Memory B cell (primary cell): Measurements from ENCODE around the gene IL12RB2.
A peak's percentile ranks its signal among the peaks of the same experiment; 100 is the strongest.
"Not testable (repeated sequence)": the region's sequence is repeated elsewhere in the genome, so short reads cannot be mapped to it uniquely, and the experiment has no call there.

Experiments
- ATAC-seq: fragments of 150-1000 bp; cut with Tn5 transposase; 2 replicates; pipeline ENCODE4 v1.10.0; 2021; ENCODE audit warnings: low read depth, mild to moderate bottlenecking, moderate library complexity
- DNase-seq, 2 donors: peaks; one replicate each; pipeline ENCODE4 v3.0.0; 2022; ENCODE audit warnings: low spot score in 2 of 2
- H3K27ac Mint-ChIP-seq: one replicate; pipeline ENCODE4 v1.8.0; 2022; ENCODE audit warnings: mild to moderate bottlenecking, moderate library complexity, mixed read lengths
- H3K27me3 Mint-ChIP-seq: one replicate; pipeline ENCODE4 v1.8.0; 2022; ENCODE audit warnings: mixed read lengths
- H3K36me3 Mint-ChIP-seq: one replicate; pipeline ENCODE4 v1.8.0; 2022; ENCODE audit warnings: mild to moderate bottlenecking, mixed read lengths
- H3K4me1 Mint-ChIP-seq: one replicate; pipeline ENCODE4 v1.8.0; 2022; ENCODE audit warnings: mixed read lengths
- H3K4me3 Mint-ChIP-seq: one replicate; pipeline ENCODE4 v1.8.0; 2022; ENCODE audit warnings: mild to moderate bottlenecking, moderate library complexity, mixed read lengths
- H3K9me3 Mint-ChIP-seq: one replicate; pipeline ENCODE4 v1.8.0; 2022; ENCODE audit warnings: mixed read lengths

IL12RB2 gene

GRCh38 chr1:67377253-67377652, 69.6 kb downstream of the IL12RB2 start:
- ATAC-seq (no peak), DNase-seq (no peak)
- Mint-ChIP-seq H3K36me3 (peaks cover 5% of the 10 kb centered on the region), H3K27ac (no peak overlapping the region), H3K27me3 (no peaks in the 10 kb centered on the region), H3K4me1 (no peaks in the 10 kb centered on the region), H3K4me3 (no peak overlapping the region), H3K9me3 (no peaks in the 10 kb centered on the region)

- no peaks in the 10 kb centered on the region for H3K4me1 Mint-ChIP-seq
- H3K27me3 Mint-ChIP-seq = no peaks in the 10 kb centered on the region
- peaks cover 14% of the 10 kb centered on the region for H3K36me3 Mint-ChIP-seq
- no peak for ATAC-seq
- no peak overlapping the region for H3K4me3 Mint-ChIP-seq
- peaks cover 16% of the 10 kb centered on the region for H3K9me3 Mint-ChIP-seq
- H3K27ac Mint-ChIP-seq = no peak overlapping the region
- no peak for DNase-seq
Observed at GRCh38 chr1:67381154-67381553, 73.5 kb downstream of the IL12RB2 start.

GRCh38 chr1:67382292-67382691, 74.6 kb downstream of the IL12RB2 start:
- Mint-ChIP-seq H3K36me3 (peaks cover 16% of the 10 kb centered on the region), H3K4me1 (no peaks in the 10 kb centered on the region), H3K9me3 (peaks cover 18% of the 10 kb centered on the region), H3K4me3 (no peak overlapping the region), H3K27me3 (no peaks in the 10 kb centered on the region), H3K27ac (no peak overlapping the region)
- DNase-seq = no peak
- ATAC-seq = no peak

GRCh38 chr1:67383999-67384638, 76.4 kb downstream of the IL12RB2 start:
- H3K4me3 Mint-ChIP-seq = no peak overlapping the region
- H3K27me3 Mint-ChIP-seq = no peaks in the 10 kb centered on the region
- no peaks in the 10 kb centered on the region for H3K4me1 Mint-ChIP-seq
- DNase-seq (no peak), ATAC-seq (no peak)
- no peak overlapping the region for H3K27ac Mint-ChIP-seq
- H3K36me3 Mint-ChIP-seq = peaks cover 17% of the 10 kb centered on the region
- peaks cover 18% of the 10 kb centered on the region for H3K9me3 Mint-ChIP-seq

DNA sequence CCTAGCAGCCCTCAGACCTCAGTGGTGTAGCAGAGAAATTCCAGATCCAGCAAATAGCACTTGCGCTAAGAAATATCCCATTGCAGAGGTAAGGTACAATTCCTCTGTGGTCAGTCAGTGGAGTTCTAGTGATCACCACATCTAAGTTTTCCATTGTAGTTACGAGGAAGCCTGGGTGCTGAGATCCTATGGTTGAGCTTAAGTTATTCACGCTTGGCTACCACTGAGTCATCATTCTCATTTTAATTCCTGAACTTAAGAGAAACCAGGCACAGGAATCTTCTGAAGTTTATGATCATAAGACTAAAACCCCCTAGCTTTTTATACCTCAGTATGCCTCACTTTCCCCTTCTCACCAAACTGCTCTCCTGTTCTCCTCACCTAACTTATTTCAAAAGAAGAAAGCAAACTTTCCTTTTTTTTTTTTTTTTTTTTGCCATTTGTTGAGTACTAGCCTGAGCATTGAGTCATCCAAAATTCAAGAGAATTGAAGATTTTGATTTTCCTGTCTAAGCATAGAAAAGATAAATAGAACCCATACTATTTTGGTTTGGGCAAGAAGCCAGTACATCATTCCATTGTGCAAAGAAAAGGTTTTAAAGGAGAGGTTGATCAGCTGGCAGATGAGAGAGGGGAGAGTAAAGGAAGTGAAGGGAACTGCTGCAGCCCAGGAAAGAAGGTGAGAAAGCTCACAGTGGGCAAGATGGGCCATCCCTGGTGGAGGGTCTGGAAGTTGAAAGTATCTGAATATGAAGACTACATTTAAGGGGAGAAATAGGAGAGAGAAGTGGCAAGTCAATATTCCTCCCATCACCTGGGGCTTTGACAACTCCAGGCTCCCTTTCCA, 82.6 kb downstream of the IL12RB2 start:
- peaks cover 10% of the 10 kb centered on the region for H3K36me3 Mint-ChIP-seq
- H3K27me3 Mint-ChIP-seq = no peaks in the 10 kb centered on the region
- H3K27ac Mint-ChIP-seq = no peak overlapping the region
- no peaks in the 10 kb centered on the region for H3K4me1 Mint-ChIP-seq
- no peak for DNase-seq
- no peak for ATAC-seq
- no peak overlapping the region for H3K4me3 Mint-ChIP-seq
- H3K9me3 Mint-ChIP-seq = peaks cover 2% of the 10 kb centered on the region

GRCh38 chr1:67393240-67393639, 85.6 kb downstream of the IL12RB2 start:
- Mint-ChIP-seq H3K27ac (no peak overlapping the region), H3K27me3 (no peaks in the 10 kb centered on the region), H3K4me1 (no peaks in the 10 kb centered on the region), H3K9me3 (no peaks in the 10 kb centered on the region), H3K36me3 (peaks cover 14% of the 10 kb centered on the region), H3K4me3 (no peak overlapping the region)
- ATAC-seq (no peak), DNase-seq (no peak)

- Mint-ChIP-seq H3K27me3 (no peaks in the 10 kb centered on the region), H3K36me3 (peaks cover 15% of the 10 kb centered on the region), H3K4me1 (no peaks in the 10 kb centered on the region), H3K4me3 (no peak overlapping the region), H3K9me3 (no peaks in the 10 kb centered on the region), H3K27ac (no peak overlapping the region)
- ATAC-seq (no peak), DNase-seq (no peak)
Observed at GRCh38 chr1:67393737-67394136, 86.1 kb downstream of the IL12RB2 start.

DNA sequence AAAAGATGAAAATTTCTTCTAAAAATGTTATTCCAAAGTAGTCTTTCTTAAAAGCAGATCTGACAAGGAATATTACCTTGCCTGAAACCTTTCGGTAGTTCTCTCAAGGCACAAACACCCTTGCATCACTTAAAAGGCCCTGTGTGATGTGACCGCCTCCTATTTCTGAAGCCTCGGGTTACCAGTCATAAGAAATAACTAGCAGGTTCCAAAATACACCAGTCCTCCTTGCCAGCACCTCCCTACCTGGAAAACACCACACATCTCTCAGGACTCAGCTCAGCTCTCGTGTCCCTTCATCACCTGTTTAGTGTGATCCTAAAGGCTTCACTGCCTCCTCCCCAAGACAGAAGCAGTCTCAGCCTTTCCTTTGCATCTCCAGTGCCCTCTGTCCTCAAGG, 86.9 kb downstream of the IL12RB2 start:
- ATAC-seq (no peak), DNase-seq (no peak)
- Mint-ChIP-seq H3K4me1 (no peaks in the 10 kb centered on the region), H3K27ac (no peak overlapping the region), H3K36me3 (peaks cover 13% of the 10 kb centered on the region), H3K4me3 (no peak overlapping the region), H3K27me3 (no peaks in the 10 kb centered on the region), H3K9me3 (no peaks in the 10 kb centered on the region)

- Mint-ChIP-seq H3K4me1 (no peaks in the 10 kb centered on the region), H3K9me3 (no peaks in the 10 kb centered on the region), H3K27me3 (no peaks in the 10 kb centered on the region), H3K4me3 (no peak overlapping the region), H3K36me3 (peaks cover 7% of the 10 kb centered on the region), H3K27ac (no peak overlapping the region)
- DNase-seq (no peak), ATAC-seq (no peak)
Observed at GRCh38 chr1:67399199-67399993, 91.7 kb downstream of the IL12RB2 start.

DNA sequence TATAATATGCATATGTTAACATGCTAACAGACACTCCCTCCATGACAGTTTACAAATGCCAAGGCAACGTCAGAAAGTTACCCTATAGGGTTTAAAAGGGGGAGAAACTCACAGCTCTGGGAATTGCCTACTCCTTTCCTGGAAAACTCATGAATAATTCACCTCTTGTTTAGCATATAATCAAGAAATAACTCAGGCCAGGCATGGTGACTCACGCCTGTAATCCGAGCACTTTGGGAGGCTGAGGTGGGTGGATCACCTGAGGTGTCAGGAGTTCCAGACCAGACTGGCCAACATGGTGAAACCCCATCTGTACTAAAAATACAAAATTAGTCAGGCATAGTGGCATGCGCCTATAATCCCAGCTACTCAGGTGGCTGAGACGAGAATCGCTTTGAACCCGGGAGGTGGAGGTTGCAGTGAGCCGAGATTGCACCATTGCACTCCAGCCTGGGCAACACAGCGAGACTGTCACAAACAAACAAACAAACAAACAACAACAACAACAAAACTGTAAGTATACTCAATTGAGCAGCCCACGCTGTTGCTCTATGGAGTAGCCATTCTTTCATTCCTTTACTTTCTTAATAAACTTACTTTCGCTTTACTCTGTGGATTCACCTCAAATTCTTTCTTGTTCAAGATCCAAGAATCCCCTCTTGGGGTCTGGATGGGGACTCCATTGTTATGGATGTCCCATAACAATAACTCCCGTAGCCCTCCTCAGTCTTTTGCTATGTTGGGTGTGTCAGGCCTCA, 92.5 kb downstream of the IL12RB2 start:
- not testable (repeated sequence) for ATAC-seq, H3K4me1 Mint-ChIP-seq, H3K36me3 Mint-ChIP-seq, H3K27ac Mint-ChIP-seq, DNase-seq, H3K27me3 Mint-ChIP-seq, H3K9me3 Mint-ChIP-seq, H3K4me3 Mint-ChIP-seq

GRCh38 chr1:67401443-67401842, 93.8 kb downstream of the IL12RB2 start:
- Mint-ChIP-seq H3K9me3 (no peaks in the 10 kb centered on the region), H3K36me3 (peaks cover 5% of the 10 kb centered on the region), H3K4me3 (no peak overlapping the region), H3K27me3 (no peaks in the 10 kb centered on the region), H3K4me1 (no peaks in the 10 kb centered on the region), H3K27ac (no peak overlapping the region)
- ATAC-seq (no peak), DNase-seq (no peak)

DNA sequence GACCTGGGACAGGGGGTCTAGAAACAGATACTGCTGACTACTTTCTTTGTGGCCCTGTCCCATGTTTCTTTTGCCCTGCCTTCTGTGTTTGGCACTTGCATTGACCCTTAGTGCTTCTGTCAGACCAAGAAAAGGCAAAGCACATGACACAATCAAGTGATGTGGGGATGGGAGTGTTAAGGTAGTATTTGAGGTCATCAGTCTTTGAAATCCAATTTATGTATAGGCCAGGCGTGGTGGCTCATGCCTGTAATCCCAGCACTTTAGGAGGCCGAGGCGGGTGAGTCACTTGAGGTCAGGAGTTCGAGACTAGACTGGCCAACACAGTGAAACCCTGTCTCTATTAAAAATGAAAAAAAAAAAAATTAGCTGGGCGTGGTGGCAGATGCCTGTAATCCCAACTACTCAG, 96.5 kb downstream of the IL12RB2 start:
- no peaks in the 10 kb centered on the region for H3K9me3 Mint-ChIP-seq
- H3K36me3 Mint-ChIP-seq = peaks cover under 1% of the 10 kb centered on the region
- H3K27ac Mint-ChIP-seq = no peak overlapping the region
- DNase-seq (no peak), ATAC-seq (no peak)
- no peaks in the 10 kb centered on the region for H3K4me1 Mint-ChIP-seq
- no peaks in the 10 kb centered on the region for H3K27me3 Mint-ChIP-seq
- no peak overlapping the region for H3K4me3 Mint-ChIP-seq

DNA sequence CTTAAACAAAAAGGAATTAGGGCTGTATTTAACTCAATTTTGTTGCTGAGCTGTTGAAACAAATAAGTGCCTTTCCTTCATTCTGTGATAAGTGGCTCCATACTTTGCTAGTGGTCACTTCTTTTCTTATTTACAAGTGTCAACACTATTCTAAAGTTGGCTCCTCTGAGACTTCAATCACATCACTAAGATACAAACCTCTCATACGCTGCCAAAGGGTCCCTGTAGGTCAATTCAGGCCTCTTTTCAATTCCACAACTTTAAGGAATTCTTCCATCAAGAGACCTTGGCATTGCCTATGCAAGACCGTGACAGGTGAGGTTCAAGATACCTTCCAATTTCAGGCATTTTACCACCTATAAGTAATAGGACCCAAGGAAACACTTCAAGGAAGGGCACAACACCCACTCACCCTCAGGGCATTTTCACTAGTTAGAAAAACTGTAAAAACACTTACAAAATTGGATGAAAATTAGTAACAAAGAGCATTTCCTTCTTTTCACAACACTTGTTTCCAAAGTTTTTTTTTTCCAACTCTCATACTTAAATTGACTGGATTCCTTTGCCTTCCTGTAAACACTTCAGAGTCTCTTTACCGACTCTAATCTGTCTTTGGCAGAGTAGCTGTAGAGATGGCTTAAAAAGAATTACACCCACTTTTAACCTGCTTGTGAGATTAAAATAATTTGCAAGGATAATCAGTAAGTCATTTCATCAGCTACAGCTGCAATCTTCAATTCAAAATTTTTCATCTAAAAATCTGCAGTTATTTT, 98.0 kb downstream of the IL12RB2 start:
- Mint-ChIP-seq H3K36me3 (peaks cover 6% of the 10 kb centered on the region), H3K9me3 (no peaks in the 10 kb centered on the region), H3K4me3 (no peak overlapping the region)

More for the DNA sequence above, 98.0 kb downstream of the IL12RB2 start:
- no peaks in the 10 kb centered on the region for H3K4me1 Mint-ChIP-seq
- H3K27ac Mint-ChIP-seq = peak overlapping the region; percentile 53
- ATAC-seq = no peak
- no peak for DNase-seq
- H3K27me3 Mint-ChIP-seq = no peaks in the 10 kb centered on the region
